Esophagus muscularis mucosa (tissue), 4 donors: ENCODE results near the gene AGGF1.

Source experiments
- CTCF ChIP-seq, 3 experiments: fragments of 200-600 bp in 2 of 3; fragments of 450-650 bp in 1 of 3; sonication (generic) in 2 of 3; IDR thresholded peaks; one replicate each; pipeline ENCODE4 v1.5.1; 2017 to 2019; ENCODE audit warnings: antibody characterized with exemption in 3 of 3, mild to moderate bottlenecking in 2 of 3, moderate library complexity in 1 of 3
- EP300 ChIP-seq: sonication (generic); formaldehyde crosslinking; IDR thresholded peaks from one replicate; pipeline ENCODE4 v1.6.1; 2017; ENCODE audit warnings: antibody characterized with exemption
- POLR2A ChIP-seq: fragments of 450-650 bp; IDR thresholded peaks from one replicate; pipeline ENCODE4 v1.6.1; 2017; ENCODE audit warnings: antibody characterized with exemption, moderate library complexity, mild to moderate bottlenecking, low read depth

- TF ChIP-seq POLR2A, result no peak
- TF ChIP-seq CTCF (IDR thresholded peaks at IDR 0.05), result no peak
- TF ChIP-seq EP300, result no peak
These were observed 30.8 kb upstream of the AGGF1 start for GRCh38 chr5:76999451-76999850.
